GM19239 (cell line): ENCODE data around the gene PTPN23.
A peak's percentile ranks its signal among the peaks of the same experiment; 100 is the strongest.

Source experiments
- DNase-seq: peaks from one replicate; pipeline ENCODE4 v3.0.0; 2011; ENCODE audit warnings: low spot score; ENCODE audit not compliant: insufficient read length
- FAIRE-seq: peaks from 2 replicates; lab custom pipeline; 2011; peaks lifted over from hg19 to GRCh38; lab: Jason Lieb, UNC

Gene PTPN23

GRCh38 chr3:47418167-47419082 is 37.6 kb downstream of the PTPN23 start:
- FAIRE-seq, result no peak
- no peak for DNase-seq

GRCh38 chr3:47419083-47420043 is 38.5 kb downstream of the PTPN23 start:
- no peak for FAIRE-seq
- no peak for DNase-seq

- FAIRE-seq (no peak), DNase-seq (no peak)
These were observed 39.2 kb downstream of the PTPN23 start for GRCh38 chr3:47420044-47420430.

- DNase-seq, result peak; percentile 99
- peak; percentile 94 for FAIRE-seq
These were observed 40.0 kb downstream of the PTPN23 start for GRCh38 chr3:47420511-47421484.

GRCh38 chr3:47421741-47422649 is 41.2 kb downstream of the PTPN23 start:
- DNase-seq (no peak), FAIRE-seq (no peak)

GRCh38 chr3:47422743-47423142 is 41.9 kb downstream of the PTPN23 start:
- DNase-seq (no peak), FAIRE-seq (no peak)

- no peak for DNase-seq
- FAIRE-seq, result no peak
These were observed 42.8 kb downstream of the PTPN23 start for GRCh38 chr3:47423548-47424145.

- FAIRE-seq (no peak), DNase-seq (no peak)
These were observed 43.9 kb downstream of the PTPN23 start for GRCh38 chr3:47424434-47425382.

GRCh38 chr3:47425383-47425778 is 44.6 kb downstream of the PTPN23 start:
- no peak for DNase-seq
- FAIRE-seq, result no peak

- FAIRE-seq, result no peak
- no peak for DNase-seq
These were observed 45.1 kb downstream of the PTPN23 start for GRCh38 chr3:47425959-47426358.

GRCh38 chr3:47427866-47428265 is 47.0 kb downstream of the PTPN23 start:
- DNase-seq (no peak), FAIRE-seq (no peak)

- no peak for DNase-seq
These were observed 47.8 kb downstream of the PTPN23 start for GRCh38 chr3:47428662-47429061.

GRCh38 chr3:47429476-47430270 is 48.9 kb downstream of the PTPN23 start:
- no peak for DNase-seq
- FAIRE-seq, result no peak

More at GRCh38 chr3:47428662-47429061, 47.8 kb downstream of the PTPN23 start:
- no peak for FAIRE-seq

GRCh38 chr3:47430606-47431005 is 49.8 kb downstream of the PTPN23 start:
- no peak for FAIRE-seq
- no peak for DNase-seq

GRCh38 chr3:47431225-47431624 is 50.4 kb downstream of the PTPN23 start:
- DNase-seq, result no peak
- FAIRE-seq, result no peak

- FAIRE-seq (no peak), DNase-seq (no peak)
These were observed 51.9 kb downstream of the PTPN23 start for GRCh38 chr3:47432673-47433072.
